ENCODE measurements around the gene NFE2L1.
"Not testable (repeated sequence)": the region's sequence is repeated elsewhere in the genome, so short reads cannot be mapped to it uniquely, and the experiment has no call there.

NFE2L1 gene, protein sequence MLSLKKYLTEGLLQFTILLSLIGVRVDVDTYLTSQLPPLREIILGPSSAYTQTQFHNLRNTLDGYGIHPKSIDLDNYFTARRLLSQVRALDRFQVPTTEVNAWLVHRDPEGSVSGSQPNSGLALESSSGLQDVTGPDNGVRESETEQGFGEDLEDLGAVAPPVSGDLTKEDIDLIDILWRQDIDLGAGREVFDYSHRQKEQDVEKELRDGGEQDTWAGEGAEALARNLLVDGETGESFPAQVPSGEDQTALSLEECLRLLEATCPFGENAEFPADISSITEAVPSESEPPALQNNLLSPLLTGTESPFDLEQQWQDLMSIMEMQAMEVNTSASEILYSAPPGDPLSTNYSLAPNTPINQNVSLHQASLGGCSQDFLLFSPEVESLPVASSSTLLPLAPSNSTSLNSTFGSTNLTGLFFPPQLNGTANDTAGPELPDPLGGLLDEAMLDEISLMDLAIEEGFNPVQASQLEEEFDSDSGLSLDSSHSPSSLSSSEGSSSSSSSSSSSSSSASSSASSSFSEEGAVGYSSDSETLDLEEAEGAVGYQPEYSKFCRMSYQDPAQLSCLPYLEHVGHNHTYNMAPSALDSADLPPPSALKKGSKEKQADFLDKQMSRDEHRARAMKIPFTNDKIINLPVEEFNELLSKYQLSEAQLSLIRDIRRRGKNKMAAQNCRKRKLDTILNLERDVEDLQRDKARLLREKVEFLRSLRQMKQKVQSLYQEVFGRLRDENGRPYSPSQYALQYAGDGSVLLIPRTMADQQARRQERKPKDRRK

DNA sequence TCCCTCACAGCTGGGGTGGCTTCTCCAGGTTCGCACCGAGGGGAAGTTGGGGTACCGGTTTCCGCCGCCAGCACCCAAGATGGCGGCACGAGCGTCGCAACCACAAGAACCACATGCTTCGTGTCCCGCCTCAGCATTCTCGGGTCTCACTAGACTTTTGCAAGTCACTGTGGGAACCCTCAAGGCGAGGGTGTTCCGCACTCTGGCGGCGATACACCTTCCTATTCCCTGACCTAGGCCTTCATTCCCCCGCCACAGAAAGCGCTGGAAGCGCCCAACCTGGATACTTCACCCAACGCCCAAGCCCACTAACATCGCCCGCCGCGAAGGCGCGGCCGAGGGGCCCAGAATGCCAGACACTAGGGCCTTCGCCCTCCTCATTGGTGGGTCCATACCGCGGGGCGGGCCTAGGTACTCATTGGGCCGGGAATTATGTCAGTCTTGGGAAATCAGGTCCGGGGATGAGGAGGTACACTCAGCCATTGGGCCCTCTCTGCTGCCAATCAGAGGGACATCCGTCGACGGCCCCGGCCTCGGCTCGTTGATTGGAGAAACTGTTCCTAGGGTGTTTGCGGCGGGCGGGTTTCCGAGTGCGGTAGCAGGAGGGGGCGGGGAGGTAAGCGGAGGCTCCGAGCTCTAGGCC is at the start of gene NFE2L1:
Gene NFE2L1, plus strand, starts transcription at position 619 of the 643 bp plus-strand sequence. CDS start 2,760 bp downstream, outside the sequence.
- peak; percentile 100 for DNase-seq (ENCODE audit: low spot score)

DNA sequence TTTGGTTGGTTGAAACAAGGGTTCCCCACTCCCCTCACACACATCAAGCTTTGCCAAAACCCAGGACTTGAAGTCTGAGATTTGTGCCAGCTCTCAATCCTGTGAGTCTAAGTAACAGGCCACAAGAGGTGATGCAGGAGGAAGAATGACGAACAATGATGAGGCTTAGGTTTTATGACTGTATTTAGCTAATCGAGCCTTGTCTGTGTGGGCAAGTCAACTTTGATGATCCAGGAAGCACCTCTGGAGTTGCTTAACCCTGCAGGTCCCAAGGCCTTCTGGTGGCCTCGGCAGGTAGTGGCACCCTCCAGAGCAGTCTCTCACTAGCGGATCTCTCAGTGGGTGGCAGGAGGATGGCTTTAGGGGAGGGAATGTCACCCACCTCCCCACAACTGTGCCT is 48.6 kb upstream of the NFE2L1 start:
- no peak for DNase-seq (ENCODE audit: low spot score)

DNA sequence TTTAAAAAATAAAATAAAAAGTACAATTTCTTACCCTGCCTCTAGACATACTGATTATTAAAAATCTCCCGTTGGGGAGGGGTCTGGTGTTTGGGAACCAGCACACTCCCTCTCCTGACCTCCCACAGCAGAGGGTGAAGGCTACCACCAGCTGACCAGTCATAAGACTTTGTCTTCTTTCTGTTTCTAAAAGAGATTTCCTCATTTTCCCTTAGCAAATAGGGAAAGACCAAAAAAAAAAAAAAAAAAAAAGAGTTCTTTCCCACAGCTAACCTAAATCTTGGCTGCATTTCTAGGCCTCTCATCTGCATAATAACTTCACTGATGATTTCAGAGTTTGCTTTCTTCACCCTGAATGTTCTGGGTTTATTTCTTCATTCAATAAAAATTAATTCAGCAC is 47.0 kb upstream of the NFE2L1 start:
- no peak for DNase-seq (ENCODE audit: low spot score)

DNA sequence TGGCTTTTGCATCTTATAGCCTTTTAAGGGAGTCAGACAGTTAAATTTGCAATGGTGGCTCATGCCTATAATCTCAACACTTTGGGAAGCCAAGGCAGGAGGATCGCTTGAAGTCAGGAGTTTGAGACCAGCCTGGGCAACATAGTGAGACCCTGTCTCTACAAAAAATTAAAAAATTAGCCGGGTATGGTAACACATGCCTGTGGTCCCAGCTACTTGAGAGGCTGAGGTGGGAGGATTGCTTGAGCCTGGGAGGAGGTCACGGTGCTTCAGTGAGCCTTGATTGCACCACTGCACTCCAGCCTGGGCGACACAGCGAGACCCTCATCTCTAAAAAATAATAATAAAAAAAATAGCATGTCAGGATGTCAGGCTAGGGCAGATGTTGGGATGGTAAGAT is 46.5 kb upstream of the NFE2L1 start:
- DNase-seq (ENCODE audit: low spot score), result not testable (repeated sequence)

DNA sequence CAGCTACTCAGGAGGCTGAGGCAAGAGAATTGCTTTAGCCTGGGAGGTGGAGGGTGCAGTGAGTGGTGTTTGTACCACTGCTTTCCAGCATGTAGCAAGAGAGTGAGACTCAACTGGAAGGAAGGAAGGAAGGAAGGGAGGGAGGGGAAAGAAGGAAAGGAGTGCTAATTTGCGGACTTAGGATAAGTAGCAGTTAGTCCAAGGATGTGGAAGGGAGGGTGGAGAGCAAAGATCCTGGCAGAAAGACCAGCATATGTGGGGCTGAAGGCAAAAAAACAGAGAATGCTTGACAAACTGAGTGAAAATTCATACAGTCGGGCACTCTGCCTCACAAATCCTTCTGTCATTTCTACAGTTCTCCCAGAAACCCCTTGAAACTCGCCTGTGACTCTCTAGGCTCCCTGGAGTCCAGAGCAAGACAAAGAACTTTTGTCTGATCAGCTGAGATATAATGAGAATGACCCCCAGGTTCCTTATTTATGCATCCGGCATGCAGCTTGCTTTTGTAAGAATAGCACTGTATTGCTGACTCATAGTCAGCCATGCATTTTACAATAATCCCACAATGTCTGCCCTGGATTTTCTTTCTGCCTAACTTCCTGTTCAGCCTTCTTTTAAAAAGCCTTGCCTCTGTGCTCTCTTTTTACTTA is 45.8 kb upstream of the NFE2L1 start:
- DNase-seq (ENCODE audit: low spot score), result no peak

DNA sequence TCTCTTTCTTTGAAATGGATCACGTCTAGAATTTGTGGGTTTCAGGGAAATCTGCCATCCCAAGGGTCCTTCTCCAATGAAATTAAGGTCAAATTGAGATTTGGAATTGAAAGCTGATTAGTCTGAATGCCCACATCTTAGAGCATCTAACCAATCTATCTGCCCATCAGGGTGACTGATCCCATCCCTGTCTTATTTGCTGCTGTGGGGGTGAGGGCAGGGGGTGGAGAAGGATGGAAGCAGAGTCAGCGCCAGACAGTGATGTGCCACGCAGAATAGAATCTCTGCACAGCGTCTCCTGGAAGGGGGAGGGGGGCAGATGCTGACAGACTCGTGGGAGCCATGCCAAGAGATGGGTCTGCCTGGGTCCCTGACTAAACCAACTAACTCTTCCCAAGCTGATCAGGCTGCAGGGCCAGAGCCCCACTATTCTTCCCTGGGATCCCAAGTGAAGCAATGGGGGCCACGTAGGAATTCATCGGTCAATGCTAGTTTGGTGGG is 45.2 kb upstream of the NFE2L1 start:
- no peak for DNase-seq (ENCODE audit: low spot score)

DNA sequence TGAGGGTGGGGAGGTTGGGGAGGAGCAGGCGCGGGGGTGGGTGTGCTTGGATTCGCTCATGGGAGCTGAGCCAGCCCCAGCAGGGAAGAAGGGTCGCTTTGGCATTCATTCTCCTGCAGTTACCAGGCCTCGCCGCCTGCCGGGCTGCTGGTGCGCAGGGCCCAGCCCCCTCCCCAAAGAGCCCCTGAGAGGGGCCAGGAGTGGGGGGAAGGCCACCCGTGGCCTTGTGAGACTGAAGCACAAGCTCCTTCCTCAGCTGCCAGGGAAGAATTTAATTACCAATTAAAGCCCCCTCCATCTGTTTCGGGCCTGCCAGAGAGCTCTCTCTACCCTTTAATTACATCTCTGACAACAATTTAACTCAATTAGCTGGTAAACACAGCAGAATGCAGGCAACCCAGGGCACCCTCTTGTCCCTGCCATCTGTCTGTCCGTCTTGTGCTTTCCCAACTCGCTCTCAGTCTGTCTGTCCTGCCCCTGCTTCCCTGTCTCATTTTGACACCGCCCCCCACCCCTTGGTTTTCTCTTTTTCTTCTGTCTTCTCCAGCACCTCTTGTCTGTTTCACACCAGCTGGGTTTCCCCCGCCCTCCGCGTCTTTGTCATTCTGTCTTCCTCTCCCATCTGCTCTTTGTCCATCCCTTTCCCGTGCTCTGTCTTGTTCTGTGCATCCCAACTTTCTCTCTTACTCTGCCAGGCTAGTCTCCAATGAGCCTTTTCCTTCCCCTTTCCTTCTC is 44.6 kb upstream of the NFE2L1 start:
- no peak for DNase-seq (ENCODE audit: low spot score)

DNA sequence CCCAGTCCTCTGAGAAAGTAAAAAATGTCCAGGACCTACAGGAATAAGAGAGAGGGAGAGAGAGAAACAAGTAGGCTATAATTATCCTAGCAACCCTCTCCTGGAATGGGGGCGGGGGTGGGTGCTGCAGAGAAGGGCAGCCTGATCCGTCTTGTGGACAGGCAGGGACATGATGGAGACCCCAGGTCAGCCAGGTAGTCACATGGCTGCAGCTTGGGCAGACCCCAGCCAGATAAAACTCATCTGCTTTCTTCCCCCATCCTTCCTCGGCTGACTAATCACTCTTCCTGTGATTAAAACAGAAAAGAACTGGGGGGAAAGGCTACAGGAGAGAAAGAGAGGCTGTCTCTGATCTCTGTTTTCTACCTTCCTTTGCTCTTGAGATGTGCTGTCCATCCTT is 43.2 kb upstream of the NFE2L1 start:
- DNase-seq (ENCODE audit: low spot score), result no peak

DNA sequence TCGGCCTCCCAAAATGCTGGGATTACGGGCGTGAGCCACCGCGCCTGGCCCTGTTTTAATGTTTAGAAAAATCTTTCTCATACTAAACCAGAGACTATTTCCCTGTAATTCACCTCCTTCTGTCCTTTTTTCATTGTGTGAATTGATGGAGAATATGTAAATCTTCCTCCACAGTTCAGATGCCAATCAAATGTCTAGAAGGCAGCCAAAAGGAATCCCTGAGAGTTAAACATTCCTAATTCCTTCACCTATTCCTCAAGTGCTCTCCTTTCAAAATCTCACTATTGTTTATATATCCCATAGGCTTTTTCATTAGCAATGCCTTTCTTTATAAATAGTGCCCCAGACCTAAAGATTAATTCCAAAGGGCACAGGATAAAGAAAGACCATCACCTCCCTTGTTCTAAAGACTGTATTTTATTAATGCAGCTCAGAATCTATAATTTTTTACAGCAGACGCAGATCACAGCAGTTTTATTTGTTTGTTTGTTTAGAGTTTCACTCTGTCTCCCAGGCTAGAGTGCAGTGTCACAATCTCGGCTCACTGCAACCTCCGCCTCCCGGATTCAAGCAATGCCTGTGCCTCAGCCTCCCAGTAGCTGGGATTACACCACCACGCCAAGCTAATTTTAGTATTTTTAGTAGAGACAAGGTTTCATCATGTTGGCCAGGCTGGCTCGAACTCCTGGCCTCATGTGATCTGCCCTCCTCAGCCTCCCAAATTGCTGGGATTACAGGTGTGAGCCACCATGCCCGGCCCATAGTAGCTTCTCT is 41.0 kb upstream of the NFE2L1 start:
- no peak for DNase-seq (ENCODE audit: low spot score)

DNA sequence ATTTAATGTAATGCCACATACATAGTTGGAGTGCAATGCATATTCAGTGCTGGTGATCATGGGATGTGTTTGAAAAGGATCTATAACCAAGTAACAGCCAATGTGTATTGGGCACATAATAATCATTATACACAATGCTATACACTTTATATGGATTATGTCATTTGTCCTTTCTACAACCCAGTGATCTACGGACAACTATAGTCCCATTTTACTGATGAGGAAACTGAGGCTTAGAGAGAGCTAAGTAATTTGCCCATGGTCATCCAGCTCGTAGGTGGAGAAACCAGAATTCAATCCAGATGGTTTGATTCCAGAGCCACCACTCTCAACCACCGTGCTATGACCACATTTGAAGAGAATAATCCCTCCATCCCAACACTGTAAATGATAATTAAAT is 38.0 kb upstream of the NFE2L1 start:
- no peak for DNase-seq (ENCODE audit: low spot score)

DNA sequence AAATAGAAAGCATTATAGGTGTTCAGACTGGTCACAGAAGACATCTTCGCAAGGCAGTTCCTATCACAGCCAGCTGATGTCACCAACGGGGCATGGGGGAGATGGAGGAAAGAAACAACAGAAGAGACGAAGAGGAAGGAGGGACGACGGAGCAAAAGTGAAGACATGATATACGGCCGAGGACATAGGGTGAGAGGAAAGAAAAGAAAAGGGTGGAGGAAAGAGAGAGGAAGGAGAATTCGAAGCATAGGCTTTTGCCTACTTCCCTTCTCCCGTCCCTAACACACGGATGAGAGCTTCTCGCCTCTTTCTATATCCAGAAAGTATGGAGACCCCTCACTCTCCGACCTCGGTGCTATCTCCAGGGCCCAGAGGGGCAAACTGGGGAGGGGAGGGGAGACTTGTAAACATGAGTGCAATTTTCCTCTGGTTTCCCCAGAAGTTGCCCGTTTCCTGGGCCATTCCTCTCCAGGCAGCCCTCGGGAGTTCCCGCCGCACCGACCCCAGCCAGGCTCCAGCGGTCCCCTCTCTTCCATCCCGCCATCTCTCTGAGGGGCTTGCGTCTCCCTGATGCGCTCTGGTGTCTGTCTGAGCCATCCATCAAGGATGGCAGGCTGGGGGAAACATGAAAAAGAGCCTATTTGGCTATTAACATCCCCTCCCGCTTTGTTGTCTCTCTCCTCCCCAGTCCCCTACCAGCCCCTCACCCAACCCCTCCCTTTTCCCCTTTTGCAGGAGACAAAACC is 36.6 kb upstream of the NFE2L1 start:
- DNase-seq (ENCODE audit: low spot score), result no peak

DNA sequence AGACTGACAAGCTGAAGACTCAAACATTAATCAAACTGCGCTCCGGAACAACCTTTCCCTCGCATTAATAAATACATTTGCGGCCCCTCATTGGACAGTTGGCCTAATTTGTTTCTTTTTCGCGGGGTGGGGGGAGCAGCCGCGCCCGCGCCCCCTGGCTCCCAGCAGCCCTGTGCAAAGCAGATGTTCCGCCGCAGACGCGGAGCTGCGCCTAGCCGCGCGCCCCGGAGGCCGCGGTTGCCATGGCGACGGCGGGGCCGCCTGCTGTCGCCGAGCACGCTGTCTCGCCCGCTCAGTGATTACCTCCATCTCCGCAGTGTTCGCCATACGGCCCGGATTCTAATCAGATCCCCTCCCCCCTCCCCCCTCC is 36.0 kb upstream of the NFE2L1 start:
- peak; percentile 65 for DNase-seq (ENCODE audit: low spot score)

DNA sequence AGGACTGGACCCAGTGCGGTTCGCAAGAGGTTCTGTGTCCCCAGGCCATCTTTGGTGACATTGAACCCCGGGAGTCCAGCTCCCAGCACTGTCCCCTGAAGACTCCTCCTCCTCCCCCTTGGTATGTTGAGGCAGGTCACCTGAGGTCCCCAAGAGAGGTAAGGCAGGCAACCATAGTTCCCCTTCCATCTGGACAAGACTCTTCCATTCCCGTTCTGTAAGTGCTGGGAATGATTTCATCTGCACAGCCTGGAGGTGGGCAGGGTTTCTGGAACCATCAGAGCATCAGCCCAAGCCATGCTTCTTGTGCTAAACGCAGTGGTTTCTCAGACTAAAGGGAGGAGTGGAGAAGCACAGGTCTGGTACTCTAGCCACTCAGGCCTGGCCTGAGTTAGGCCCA is 35.5 kb upstream of the NFE2L1 start:
- no peak for DNase-seq (ENCODE audit: low spot score)

DNA sequence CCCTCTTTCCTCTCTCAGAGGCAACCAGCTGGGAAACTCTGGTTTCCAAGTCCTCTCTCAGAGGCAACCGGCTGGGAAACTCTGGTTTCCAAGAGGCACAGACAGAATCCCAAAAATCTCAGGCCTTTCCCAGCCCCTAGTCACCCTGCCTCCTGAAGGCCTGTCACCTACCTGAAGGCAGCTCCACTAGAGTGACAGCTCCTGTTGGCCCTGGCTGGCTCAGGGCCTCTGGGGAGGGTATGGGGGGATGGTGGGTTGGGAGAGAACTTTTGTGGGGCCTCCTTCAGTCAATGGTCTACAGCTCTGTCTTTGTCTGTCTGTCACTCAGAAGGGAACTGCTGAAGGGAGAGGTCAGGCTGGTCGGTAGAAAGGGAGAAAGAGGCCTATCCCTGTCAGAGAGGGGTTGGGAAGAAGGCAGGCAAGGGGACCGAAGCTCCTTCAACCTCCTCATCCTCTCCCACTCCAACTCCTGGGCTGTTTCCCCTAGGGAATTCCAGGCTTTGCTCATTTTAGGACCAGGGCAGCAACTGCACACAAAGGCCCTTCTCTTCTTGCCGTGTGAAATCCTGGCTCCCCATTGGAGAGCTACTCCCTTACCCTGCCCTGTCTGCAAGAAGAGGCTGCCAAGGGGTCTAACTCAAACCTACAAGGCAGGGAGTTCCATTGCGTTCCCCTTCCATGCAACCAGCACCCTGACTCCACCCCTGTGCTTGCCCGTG is 34.1 kb upstream of the NFE2L1 start:
- no peak for DNase-seq (ENCODE audit: low spot score)

DNA sequence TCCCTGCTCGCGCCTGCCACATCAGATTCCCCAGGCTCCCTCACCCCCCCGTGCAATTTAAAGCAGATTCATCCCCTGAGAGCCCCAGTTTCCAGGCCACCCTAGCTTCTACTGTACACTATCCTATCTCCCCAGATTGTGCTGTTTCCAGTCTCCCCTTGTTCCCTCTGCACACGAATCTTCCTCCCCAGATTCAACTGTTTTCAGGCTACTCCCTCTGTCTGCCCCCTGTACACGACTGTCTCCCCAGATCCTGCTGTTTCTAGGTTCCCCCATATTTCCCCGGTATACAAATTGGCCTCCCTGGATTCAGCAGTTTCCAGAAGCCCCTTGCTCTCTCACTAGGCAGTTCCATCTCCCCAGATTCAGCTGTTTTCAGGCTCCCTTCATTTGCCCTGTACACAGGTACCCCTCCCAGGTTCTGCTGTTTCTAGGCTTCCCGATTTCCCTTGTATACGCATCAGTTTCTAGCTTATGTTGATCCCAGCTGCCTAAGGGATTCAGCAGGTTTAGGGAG is 33.5 kb upstream of the NFE2L1 start:
- DNase-seq (ENCODE audit: low spot score), result no peak

DNA sequence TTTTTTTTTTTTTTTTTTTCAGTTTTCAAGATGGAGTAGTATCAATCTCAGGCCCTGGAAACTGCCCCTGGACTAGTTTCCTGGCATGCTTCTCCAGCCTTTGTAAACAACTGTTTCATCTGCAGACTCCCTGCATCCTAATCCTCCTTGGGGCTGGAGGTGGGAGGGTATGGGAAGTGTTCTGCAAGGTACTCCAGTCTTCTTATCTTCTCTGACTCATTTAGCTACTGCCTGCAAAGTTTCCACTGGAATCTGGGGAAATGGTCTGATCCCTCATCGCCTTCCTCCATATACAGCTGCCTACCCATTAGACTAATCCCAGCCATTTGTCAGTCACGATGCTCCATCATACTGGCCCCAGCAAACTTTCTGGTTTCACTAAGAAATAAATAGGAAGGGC is 32.0 kb upstream of the NFE2L1 start:
- DNase-seq (ENCODE audit: low spot score), result no peak

DNA sequence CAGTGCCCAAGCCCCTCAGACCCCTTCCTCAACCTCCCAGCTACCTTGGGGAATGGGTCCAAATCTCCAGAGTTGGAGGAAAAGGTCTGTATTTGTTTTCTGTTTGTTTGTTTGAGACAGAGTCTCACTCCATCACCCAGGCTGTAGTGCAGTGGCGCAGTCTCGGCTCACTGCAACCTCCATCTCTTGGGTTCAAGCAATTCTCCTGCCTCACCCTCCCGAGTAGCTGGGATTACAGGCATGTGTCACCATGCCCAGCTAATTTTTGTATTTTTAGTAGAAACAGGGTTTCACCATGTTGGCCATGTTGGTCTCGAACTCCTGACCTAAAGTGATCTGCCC is 30.4 kb upstream of the NFE2L1 start:
- not testable (repeated sequence) for DNase-seq (ENCODE audit: low spot score)

DNA sequence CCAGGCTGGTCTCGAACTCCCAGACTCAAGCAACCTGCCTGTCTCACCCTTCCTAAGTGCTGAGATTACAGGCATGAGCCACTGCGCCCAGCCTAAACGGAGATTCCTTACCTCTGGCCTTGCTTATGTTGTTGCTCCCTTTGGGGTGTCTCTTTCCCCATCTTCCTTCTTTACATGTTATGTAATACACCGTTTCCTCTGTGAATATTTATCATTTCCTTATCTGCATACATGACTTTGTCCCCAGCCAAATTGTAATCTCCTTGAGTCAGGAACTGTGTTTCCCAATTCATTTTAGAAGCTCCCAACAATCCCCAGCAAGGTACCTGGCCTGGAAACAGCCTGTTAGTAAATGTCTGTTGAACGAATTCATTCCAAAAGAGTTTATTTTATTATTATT is 26.2 kb upstream of the NFE2L1 start:
- DNase-seq (ENCODE audit: low spot score), result no peak

DNA sequence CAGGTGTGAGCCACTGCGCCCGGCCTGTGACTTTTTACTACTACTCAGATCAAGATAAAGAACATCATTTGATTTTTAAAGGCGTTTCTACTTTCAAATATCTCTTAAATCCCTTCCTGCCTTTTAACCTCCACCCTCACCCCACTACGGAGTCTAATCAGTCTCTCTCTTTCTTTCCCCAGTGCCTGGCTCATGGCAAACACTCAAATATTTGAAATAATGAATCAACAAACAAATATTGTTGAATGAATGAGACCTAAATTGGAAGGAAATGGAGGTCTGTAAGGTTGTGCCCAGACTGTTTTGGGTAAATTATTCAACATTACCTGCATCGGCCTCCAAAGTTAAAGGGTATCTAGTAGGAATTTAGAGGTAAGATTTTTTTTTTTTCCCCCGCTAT is 25.3 kb upstream of the NFE2L1 start:
- DNase-seq (ENCODE audit: low spot score), result no peak
